ENCODE results near the gene LIPT2. TPM values are rescaled to one million over a fixed set of nuclear protein-coding genes. Genes with fewer than 3 reads are reported as not detected.

Gene LIPT2
- total and polyA plus RNA-seq, 2 donors (not counting 3 experiments of a cell fraction or from before 2014, with no cell fraction given): 1.7 to 4.1 TPM

- TF ChIP-seq MAX (IDR thresholded peaks at IDR 0.05; ENCODE audit: insufficient read depth, insufficient read length) (no peak), POLR2AphosphoS5 (IDR thresholded peaks at IDR 0.05; ENCODE audit: insufficient read depth, low read depth, low read length) (no peak), CTCF (IDR thresholded peaks at IDR 0.05; ENCODE audit: extremely low read depth in 1 of 2, insufficient read depth in 1 of 2, low read depth in 1 of 2, low read length in 2 of 2) (no peak), FOS (IDR thresholded peaks at IDR 0.05; ENCODE audit: borderline replicate concordance, insufficient read depth, low read length) (no peak), MYC (IDR thresholded peaks at IDR 0.05; ENCODE audit: low read depth, low read length) (no peak), POLR2A (IDR thresholded peaks at IDR 0.05; ENCODE audit: low read depth, low read length) (no peak), EZH2 (IDR thresholded peaks at IDR 0.05; ENCODE audit: borderline replicate concordance, low read depth, low read length, severe bottlenecking) (no peak), GATA2 (IDR thresholded peaks at IDR 0.05; ENCODE audit: insufficient read depth, insufficient read length, low read depth, low read length) (no peak)
- Histone ChIP-seq H3K4me2 (ENCODE audit: insufficient read depth, low read length) (no peak overlapping the region), H3K4me3 (replicated peaks in 1 of 3; ENCODE audit: insufficient read depth in 1 of 3, low read depth in 1 of 3, low read length in 3 of 3) (no peak overlapping the region), H2AFZ (ENCODE audit: low read depth, low read length) (no peak overlapping the region), H3K9me3 (replicated peaks; ENCODE audit: control insufficient read depth, insufficient read depth, low read length) (no peaks in the 10 kb centered on the region), H3K27ac (ENCODE audit: insufficient read depth, low read depth, low read length) (no peak overlapping the region), H4K20me1 (replicated peaks; ENCODE audit: control insufficient read depth, extremely low read depth, insufficient read depth, low read length) (no peaks in the 10 kb centered on the region), H3K36me3 (ENCODE audit: control insufficient read depth in 2 of 2, extremely low read depth in 1 of 2, insufficient read depth in 2 of 2, low read length in 2 of 2) (no peaks in the 10 kb centered on the region), H3K27me3 (ENCODE audit: control insufficient read depth in 2 of 2, insufficient read depth in 2 of 2, low read length in 2 of 2) (peaks cover 0 to under 1% of the 10 kb centered on the region in 2 experiments), H3K9me1 (replicated peaks; ENCODE audit: control insufficient read depth, extremely low read depth, insufficient read depth, low read length) (no peaks in the 10 kb centered on the region), H3K9ac (replicated peaks; ENCODE audit: extremely low read depth, insufficient read depth, low read length) (no peak overlapping the region), H3K4me1 (ENCODE audit: control insufficient read depth, extremely low read depth, insufficient read depth, low read length) (no peaks in the 10 kb centered on the region), H3K79me2 (ENCODE audit: control insufficient read depth, insufficient read depth, low read length) (no peaks in the 10 kb centered on the region)
- intact Hi-C loops (cut with micrococcal nuclease) (no loop called here), dilution Hi-C loops (cut with MboI; ENCODE audit: extremely low pct_ligation_motif_present, low sequenced_read_pairs) (no loop called here)
- no TSS peak for BruUV-seq (replicated peaks)
- DNase-seq (ENCODE audit: low read depth, low spot score) (no peak), FAIRE-seq (no peak)
- ChIA-PET POLR2A (interaction anchor here (0.6 kb wide), 1 partner anchor 82 kb away, joined by 10 read pairs; no protein-coding TSS in a partner anchor), CTCF (interaction anchor here (0.9 kb wide), 1 partner anchor 9 kb away, joined by 3 read pairs; no protein-coding TSS in a partner anchor)
These were observed 12.7 kb downstream of the LIPT2 start for GRCh38 chr11:74480688-74481417.
